Measurements from ENCODE around the gene SPTB.
"Not testable (repeated sequence)": the region's sequence is repeated elsewhere in the genome, so short reads cannot be mapped to it uniquely, and the experiment has no call there.

SPTB gene

DNA sequence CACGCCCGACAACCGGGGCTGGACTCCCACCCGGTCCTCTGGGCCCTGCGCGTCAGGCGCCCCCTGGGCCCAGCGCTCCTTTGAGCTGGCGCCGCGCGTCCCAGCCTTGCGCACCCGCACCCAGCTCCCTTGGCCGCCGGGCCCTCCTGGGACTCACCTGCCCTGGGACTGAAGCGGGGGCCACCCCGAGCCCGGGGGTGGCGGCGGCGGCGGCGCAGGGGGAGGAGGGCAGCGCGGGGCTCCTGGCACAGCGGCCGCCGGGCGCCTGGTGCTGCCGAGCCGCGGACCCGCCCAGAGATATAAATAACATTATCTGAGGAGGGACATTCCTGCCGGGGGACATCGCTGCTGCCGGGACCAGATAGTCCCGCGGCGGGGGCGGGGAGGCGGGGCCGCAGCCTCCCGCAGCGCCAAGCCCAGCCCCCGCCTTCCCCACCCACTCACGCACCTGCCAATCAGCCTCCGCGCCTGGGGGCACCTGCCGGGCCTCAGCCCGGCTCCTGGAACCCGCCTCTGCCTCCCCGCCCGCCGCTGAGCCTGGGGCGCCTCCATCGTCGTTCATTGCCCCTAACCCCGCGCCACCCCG lies at the start of gene SPTB:
SPTB (minus strand) TSS at position 273 of the 586 bp plus-strand sequence. CDS start 56,813 bp downstream, outside the sequence.
- no peak for DNase-seq (ENCODE audit: low read depth)

GRCh38 chr14:64929014-64929359 lies 49.3 kb upstream of the SPTB start:
- DNase-seq (ENCODE audit: low read depth) = no peak

DNA sequence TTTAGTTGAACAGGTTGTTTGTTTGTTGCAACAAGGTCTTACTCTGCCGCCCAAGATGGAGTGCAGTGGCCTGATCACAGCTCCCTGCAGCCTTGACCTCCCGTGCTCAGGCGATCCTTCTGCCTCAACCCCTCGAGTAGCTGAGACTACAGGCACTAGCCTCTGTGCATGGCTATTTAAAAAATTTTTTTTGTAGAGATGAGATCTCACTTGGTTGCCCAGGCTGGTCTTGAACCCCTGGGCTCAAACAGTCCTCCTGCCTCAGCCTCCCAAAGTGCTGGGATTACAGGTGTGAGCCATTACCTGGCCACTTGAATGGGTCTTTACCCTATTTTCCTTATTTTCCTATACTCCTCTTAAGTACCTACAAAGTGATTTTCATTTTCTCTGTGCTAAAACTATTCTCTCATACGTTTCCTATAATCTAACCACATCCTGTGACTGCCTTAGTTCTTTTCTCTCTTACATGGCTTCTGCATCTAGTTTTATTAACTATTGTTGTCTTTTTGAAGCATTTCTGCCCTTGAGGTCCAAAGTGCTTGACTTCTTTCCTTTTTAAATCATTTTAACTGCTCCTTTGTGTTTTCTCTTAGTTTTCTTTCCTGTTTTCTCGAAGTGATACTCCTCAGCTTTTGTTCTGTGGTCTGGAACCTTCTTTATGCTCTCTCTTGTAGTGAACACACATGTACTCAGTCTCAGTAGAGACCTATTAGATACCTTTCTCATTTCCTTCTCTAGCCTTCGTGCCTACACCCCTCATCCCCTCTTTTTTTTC lies 48.7 kb upstream of the SPTB start:
- DNase-seq (ENCODE audit: low read depth) = no peak

GRCh38 chr14:64927031-64927430 lies 47.3 kb upstream of the SPTB start:
- DNase-seq (ENCODE audit: low read depth) = no peak

DNA sequence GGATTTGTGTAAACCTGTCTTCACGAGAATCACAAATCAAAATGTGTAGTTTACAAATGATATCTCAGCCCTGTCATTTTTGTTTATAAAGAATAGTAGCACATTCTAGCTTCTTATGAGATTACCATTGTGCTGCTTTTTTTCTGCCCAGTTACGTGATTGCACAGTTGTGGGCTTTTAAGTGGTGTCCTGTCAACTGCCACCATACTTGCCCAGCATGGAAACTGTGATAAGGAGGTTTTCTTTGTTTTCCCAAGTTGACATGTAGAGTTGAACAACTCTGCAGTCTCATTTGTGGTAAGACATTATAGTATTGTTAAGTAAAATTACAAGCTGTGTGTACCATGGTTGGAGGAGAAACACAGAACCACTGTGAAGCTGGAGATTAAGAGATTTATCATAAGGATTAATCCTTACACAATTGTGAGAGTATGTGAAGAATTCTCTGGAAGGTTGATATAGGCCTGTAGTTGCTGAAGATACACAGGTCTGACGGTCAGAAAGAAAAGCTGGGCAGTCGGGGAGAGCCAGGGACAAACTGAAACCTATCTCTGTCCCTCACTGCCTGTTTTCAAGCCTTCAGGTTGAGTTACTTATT lies 46.8 kb upstream of the SPTB start:
- no peak for DNase-seq (ENCODE audit: low read depth)

- no peak for DNase-seq (ENCODE audit: low read depth)
Observed at GRCh38 chr14:64923015-64923414, 43.3 kb upstream of the SPTB start.

GRCh38 chr14:64920465-64920864 lies 40.8 kb upstream of the SPTB start:
- peak; percentile 37 for DNase-seq (ENCODE audit: low read depth)

GRCh38 chr14:64919618-64920017 lies 39.9 kb upstream of the SPTB start:
- DNase-seq (ENCODE audit: low read depth) = no peak

DNA sequence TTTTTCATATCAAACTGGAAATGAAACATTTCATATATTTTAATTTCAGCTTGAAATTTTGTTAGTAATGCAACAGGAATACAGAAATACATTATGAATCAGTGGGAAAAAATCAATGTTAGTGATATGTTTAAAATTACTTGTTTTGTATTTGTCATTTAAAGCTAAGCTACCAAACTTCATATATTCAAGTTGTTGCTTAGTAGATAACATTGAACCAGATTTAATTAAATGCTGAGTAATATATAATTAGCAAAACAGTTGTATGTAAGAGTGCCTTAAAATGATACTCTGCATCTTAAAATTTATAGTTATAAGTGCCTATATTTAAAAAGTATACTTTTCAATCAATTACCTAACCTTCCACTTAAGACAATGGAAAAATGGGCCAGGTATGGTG lies 39.5 kb upstream of the SPTB start:
- no peak for DNase-seq (ENCODE audit: low read depth)

DNA sequence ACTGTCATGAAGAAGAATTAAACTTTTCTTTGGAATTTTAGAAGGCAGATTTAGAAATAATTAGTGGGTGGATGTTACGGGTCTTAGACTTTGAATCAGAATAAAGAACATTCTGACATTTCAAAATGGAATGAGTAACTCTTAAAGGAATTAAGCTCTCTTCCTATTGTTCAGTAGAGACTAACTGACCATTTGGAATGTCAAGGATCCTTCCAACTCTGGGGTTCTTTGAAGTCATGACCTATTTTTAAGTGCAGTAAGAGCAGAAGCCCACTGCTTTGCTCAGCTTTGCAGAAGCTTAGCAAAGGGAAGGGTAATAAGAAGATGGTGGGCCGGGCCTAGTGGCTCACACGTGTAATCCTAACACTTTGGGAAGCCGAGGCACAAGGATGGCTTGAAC lies 38.5 kb upstream of the SPTB start:
- no peak for DNase-seq (ENCODE audit: low read depth)

DNA sequence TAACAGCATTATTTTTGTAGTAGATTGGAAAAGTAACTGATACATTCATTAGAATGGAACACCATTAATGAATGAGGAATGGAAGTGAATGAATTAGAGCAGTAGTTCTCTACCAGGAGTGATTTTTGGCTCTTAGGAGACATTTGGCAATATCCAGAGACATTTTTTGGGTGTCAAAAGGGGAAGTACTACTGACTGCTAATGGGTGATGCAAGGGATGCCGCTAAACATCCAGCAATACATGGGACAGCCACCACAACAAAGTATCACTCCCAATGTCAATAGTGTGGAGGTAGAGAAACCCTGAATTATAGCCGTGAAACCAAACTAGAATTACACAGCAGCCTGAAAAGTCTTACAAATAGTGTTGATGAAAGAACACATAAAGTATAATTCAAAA lies 36.1 kb upstream of the SPTB start:
- DNase-seq (ENCODE audit: low read depth) = no peak

- no peak for DNase-seq (ENCODE audit: low read depth)
Observed at GRCh38 chr14:64915029-64915424, 35.3 kb upstream of the SPTB start.

DNA sequence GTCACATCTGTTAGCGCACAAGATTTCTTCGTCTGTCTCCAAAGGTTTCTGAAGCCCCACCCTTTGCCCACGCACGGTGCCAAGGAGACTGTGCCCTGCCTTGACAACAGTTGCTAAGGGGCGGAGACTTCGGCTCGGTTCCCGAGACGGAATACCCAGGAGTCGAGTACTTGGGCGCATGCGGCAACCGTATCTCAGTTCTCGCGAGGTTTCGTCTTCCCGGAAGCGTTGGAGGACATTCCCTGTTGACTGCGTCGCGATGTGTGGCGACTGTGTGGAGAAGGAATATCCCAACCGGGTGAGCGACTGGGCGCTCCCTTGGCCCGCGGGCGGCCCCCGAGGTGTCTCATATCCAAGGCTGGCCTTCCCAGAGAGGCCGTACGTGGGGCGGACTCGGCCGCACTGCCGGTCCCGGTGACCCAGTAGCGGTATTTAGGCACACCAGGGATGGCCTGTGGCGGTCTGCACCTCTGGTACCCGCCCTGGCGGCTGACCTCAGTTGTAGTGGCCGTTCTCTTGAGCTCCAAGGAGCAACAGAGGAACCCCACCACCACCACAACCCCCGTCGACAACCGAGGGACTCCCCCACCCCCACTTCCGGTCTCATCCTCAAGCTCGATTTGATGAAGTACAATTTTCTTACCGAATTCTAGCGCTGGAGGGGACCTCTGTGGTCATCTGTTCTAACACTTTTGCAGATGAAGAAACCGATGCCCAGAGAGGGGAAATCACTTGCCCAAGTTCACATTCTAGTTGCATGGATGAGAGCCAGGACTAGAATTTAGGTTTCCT lies 34.7 kb upstream of the SPTB start, which contains the start of gene CHURC1:
CHURC1 (plus strand) TSS at position 219 of the 792 bp plus-strand sequence; CDS start at position 260, 41 bp downstream.
- DNase-seq (ENCODE audit: low read depth) = peak; percentile 98

- DNase-seq (ENCODE audit: low read depth) = not testable (repeated sequence)
Observed at GRCh38 chr14:64913477-64913876, 33.8 kb upstream of the SPTB start.

- DNase-seq (ENCODE audit: low read depth) = no peak
Observed at GRCh38 chr14:64912261-64912660, 32.6 kb upstream of the SPTB start.

DNA sequence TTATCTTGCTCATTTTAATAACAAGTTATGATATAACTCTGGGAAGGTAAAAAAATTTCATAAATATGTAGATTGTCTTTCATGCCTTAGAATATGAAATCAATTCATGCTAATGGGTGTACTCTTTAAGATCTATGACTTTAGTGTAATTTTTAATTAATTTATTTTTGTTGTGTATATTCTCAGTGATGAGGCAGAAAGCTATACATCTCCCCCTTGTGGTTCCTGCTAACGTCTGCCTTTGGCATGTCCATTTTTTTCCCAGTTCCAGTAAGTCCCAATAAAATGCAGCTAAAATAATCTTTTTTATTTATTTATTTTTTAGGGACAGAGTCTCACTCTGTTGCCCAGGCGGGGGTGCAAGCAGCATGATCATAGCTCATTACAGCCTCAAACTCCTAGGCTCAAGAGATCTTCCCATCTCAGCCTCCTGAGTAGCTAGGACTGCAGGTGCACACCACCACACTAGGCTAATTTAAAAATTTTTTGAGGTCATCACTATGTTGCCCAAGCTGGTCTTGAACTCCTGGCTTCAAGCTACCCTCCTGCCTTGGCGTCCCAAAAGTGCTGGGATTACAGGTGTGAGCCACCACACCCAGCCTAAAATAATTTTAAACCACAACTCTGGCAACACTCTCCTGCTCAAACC lies 31.3 kb upstream of the SPTB start:
- peak; percentile 19 for DNase-seq (ENCODE audit: low read depth)

DNA sequence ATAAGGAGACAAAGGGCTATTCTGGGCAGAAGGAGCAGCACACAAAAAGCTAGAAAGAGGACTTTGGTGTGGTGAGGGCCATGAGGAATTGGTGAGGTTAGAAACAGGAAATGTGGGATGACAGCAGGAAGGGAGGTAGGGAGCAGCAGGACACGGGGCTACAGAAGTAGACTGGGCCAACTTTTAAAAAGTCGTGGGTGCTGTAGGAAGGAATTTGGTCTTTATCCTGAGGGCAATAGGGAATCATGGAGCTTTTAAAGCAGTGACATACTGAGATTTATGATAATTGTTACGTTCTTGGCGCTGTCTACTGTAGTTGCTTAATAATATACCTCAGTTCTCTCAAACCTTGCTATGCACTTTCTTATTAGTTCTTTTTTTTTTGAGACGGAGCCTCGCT lies 26.3 kb upstream of the SPTB start:
- no peak for DNase-seq (ENCODE audit: low read depth)

DNA sequence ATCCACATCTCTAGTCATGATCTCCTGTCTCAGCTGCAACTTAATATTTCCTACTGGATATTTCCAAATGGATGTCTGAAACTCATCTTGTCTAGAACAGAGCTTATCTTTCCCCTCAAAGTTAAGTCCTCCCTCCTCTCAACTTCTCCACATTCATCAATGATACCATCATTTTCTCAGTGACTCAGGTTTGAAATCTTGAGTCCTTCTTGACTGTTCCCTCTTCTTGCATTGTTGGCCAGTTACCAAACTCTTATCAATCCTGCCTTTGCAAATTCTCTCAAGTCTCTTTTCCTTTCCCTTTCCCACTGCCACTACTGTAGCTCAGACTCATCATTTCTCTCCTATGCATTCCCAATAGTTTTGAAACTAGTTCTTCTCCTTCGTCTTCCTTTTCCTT lies 20.3 kb upstream of the SPTB start:
- DNase-seq (ENCODE audit: low read depth) = no peak

- DNase-seq (ENCODE audit: low read depth) = peak; percentile 46
Observed at GRCh38 chr14:64891839-64892375, 12.2 kb upstream of the SPTB start.

DNA sequence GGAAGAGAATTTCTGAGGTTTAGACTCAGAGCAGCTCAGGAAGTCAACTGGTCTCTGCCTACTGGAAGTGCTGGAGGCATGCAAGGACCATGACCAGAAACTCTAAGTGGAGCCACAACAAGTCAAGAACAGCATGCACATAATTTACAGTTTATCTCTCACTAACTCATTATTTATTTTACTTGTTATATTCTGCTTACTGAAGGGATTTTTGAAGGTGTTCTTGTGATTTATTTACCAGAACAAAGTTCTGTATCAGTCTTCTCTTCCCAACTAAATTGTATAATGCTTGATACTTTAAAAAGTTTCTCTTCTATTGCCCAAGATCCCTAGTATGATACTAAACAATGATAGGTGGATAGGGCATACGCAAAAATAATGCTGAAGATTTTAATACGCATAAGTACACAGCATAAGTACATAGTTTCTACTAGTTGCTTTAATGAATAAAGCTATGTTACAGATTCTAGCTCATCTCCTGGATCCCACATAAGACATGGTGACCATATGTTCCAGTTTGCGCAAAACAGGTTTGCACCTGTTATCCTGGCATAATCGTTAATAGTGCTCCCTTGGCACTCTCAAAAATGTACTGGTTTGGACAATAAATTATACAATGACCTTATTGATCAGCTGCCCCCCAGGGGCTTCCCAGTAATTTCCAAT lies 11.6 kb upstream of the SPTB start:
- no peak for DNase-seq (ENCODE audit: low read depth)

DNA sequence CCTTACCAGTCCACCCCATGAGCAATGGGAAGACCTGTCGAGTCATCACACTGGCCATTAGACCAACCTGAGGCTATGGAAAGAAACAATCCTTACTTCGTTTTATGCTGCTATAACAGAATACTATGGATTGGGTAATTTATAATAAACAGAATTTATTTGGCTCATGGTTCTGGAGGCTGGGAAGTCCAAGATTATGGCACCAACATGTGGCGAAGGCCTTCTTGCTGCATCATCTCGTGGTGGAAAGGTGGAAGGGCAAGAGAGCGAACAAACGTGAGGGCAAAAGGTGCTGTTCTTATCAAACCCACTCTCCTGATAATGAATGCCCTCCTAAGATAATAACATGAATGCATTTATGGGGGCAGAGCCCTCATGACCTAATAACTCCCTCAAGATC lies 9.6 kb upstream of the SPTB start:
- no peak for DNase-seq (ENCODE audit: low read depth)

Data from fibroblast of gingiva (primary cell).